Osteoblast (primary cell): Measurements from ENCODE around the gene MPRIP. TPM values are rescaled to one million over a fixed set of nuclear protein-coding genes. Genes with fewer than 3 reads are reported as not detected.

ENCODE experiments used
- DNase-seq: peaks from one replicate; pipeline ENCODE4 v3.0.0; 2011; ENCODE audit warnings: low spot score, mixed read lengths; ENCODE audit not compliant: insufficient read length; ENCODE audit errors: missing footprints
- H2AFZ ChIP-seq: 2 replicates; pipeline ENCODE4 v1.6.0; 2011; ENCODE audit warnings: mild to moderate bottlenecking, low read length
- H3K27ac ChIP-seq: 2 replicates; pipeline ENCODE4 v1.5.1; 2011; ENCODE audit warnings: mild to moderate bottlenecking, low read depth, low read length, moderate library complexity
- H3K27me3 ChIP-seq: 2 replicates; pipeline ENCODE4 v1.6.0; 2012; ENCODE audit warnings: mild to moderate bottlenecking, control low read depth, inconsistent platforms, low read length, moderate library complexity; ENCODE audit not compliant: insufficient read depth
- H3K36me3 ChIP-seq: 2 replicates; pipeline ENCODE4 v1.5.1; 2011; ENCODE audit warnings: mild to moderate bottlenecking, low read length, control low read depth, moderate library complexity; ENCODE audit not compliant: insufficient read depth
- H3K4me1 ChIP-seq: 2 replicates; pipeline ENCODE4 v1.5.1; 2011; ENCODE audit warnings: mild to moderate bottlenecking, low read length, control low read depth, moderate library complexity; ENCODE audit not compliant: insufficient read depth
- H3K4me2 ChIP-seq: 2 replicates; pipeline ENCODE4 v1.6.0; 2011; ENCODE audit warnings: mild to moderate bottlenecking, low read length; ENCODE audit not compliant: insufficient read depth
- H3K4me3 ChIP-seq: fragments of 200-600 bp; sonication (generic); 3 replicates; pipeline ENCODE4 v1.5.1; 2012; ENCODE audit warnings: mild to moderate bottlenecking, low read length, inconsistent platforms; ENCODE audit not compliant: insufficient read depth
- H3K79me2 ChIP-seq: 2 replicates; pipeline ENCODE4 v1.6.0; 2012; ENCODE audit warnings: mild to moderate bottlenecking, low read length, control low read depth, inconsistent platforms; ENCODE audit not compliant: insufficient read depth
- H3K9me3 ChIP-seq: 2 replicates; pipeline ENCODE4 v1.5.1; 2011; ENCODE audit warnings: low read depth, low read length, control low read depth
- H4K20me1 ChIP-seq: 2 replicates; pipeline ENCODE4 v1.6.0; 2012; ENCODE audit warnings: mild to moderate bottlenecking, low read length, control low read depth; ENCODE audit not compliant: insufficient read depth
- small RNA-seq: library from RNA; depleted of rRNA; stranded (forward); fragments of <200 nt; gene quantifications from one replicate; pipeline ENCODE3, GENCODE V24; 2012
- total RNA-seq: library from RNA; depleted of rRNA; stranded (reverse); fragments of >200 nt; gene quantifications from 2 replicates; pipeline ENCODE4 v1.2.3, GENCODE V29; 2012
- TF ChIP-seq, protein P1 (sequence below): IDR thresholded peaks from 2 replicates; pipeline ENCODE4 v1.5.1; 2011; ENCODE audit warnings: mild to moderate bottlenecking, low read depth, low read length, moderate library complexity; ENCODE audit errors: extremely low read depth

MPRIP gene
- total RNA-seq, 1 donor, result 149 TPM

GRCh38 chr17:17239832-17240231 is 197.6 kb downstream of the MPRIP start:
- Histone ChIP-seq H3K27ac (no peak overlapping the region), H3K36me3 (no peaks in the 10 kb centered on the region), H3K4me3 (no peak overlapping the region), H3K4me1 (peaks cover 17% of the 10 kb centered on the region), H3K9me3 (no peaks in the 10 kb centered on the region), H3K4me2 (no peak overlapping the region), H3K27me3 (no peaks in the 10 kb centered on the region), H3K79me2 (peaks cover 24% of the 10 kb centered on the region), H2AFZ (no peak overlapping the region), H4K20me1 (peaks cover 10% of the 10 kb centered on the region)
- TF ChIP-seq, protein P1, sequence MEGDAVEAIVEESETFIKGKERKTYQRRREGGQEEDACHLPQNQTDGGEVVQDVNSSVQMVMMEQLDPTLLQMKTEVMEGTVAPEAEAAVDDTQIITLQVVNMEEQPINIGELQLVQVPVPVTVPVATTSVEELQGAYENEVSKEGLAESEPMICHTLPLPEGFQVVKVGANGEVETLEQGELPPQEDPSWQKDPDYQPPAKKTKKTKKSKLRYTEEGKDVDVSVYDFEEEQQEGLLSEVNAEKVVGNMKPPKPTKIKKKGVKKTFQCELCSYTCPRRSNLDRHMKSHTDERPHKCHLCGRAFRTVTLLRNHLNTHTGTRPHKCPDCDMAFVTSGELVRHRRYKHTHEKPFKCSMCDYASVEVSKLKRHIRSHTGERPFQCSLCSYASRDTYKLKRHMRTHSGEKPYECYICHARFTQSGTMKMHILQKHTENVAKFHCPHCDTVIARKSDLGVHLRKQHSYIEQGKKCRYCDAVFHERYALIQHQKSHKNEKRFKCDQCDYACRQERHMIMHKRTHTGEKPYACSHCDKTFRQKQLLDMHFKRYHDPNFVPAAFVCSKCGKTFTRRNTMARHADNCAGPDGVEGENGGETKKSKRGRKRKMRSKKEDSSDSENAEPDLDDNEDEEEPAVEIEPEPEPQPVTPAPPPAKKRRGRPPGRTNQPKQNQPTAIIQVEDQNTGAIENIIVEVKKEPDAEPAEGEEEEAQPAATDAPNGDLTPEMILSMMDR, result no peak
- no peak for DNase-seq

DNA sequence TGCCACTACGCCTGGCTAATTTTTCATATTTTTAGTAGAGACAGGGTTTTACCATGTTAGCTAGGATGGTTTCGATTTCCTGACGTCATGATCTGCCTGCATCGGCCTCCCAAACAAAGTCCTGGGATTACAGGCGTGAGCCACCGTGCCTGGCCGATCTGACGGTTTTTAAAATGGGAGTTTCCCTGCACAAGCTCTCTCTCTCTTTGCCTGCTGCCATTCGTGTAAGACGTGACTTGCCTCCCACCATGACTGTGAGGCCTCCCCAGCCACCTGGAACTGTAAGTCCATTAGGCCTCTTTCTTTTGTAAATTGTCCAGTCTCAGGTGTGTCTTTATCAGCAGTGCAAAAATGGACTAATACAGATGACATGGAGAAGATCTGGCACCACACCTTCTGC is 199.4 kb downstream of the MPRIP start:
- Histone ChIP-seq H3K4me1 (peaks cover 3% of the 10 kb centered on the region), H3K4me3 (no peak overlapping the region), H3K27me3 (no peaks in the 10 kb centered on the region), H3K36me3 (peaks cover 4% of the 10 kb centered on the region), H3K27ac (no peak overlapping the region), H4K20me1 (no peaks in the 10 kb centered on the region), H2AFZ (no peak overlapping the region), H3K9me3 (no peaks in the 10 kb centered on the region), H3K79me2 (peaks cover 6% of the 10 kb centered on the region), H3K4me2 (no peak overlapping the region)
- TF ChIP-seq, protein P1, result no peak
- DNase-seq, result no peak

DNA sequence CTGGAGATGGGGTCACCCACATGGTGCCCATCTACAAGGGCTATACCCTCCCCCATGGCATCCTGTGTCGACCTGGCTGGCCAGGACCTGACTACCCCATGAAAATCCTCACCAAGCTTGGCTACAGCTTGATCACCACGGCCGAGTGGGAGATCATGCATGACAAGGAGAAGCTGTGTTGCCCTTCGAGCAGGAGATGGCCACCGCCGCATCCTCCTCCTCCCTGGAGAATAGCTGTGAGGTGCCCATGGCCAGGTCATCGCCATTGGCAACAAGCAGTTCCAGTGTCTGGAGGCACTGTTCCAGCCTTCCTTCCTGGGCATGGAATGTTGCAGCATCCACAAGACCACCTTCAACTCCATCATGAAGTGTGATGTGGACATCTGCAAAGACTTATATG is 200.0 kb downstream of the MPRIP start:
- H3K4me2 ChIP-seq, result no peak overlapping the region
- H2AFZ ChIP-seq, result no peak overlapping the region
- TF ChIP-seq, protein P1, result no peak
- H4K20me1 ChIP-seq, result no peaks in the 10 kb centered on the region
- DNase-seq, result peak; percentile 58
- H3K27me3 ChIP-seq, result no peaks in the 10 kb centered on the region
- no peaks in the 10 kb centered on the region for H3K9me3 ChIP-seq
- no peaks in the 10 kb centered on the region for H3K79me2 ChIP-seq
- H3K4me3 ChIP-seq, result no peak overlapping the region
- peaks cover 10% of the 10 kb centered on the region for H3K36me3 ChIP-seq
- H3K4me1 ChIP-seq, result peaks cover 3% of the 10 kb centered on the region
- no peak overlapping the region for H3K27ac ChIP-seq

Small RNA genes lying within 50 kb of the gene (small RNA-seq; reads per million reads assigned to genes)
- gene RNU6-767P, result not detected

Other genes starting within 250 kb of the MPRIP start
- gene TNFRSF13B, start 70.3 kb upstream of the MPRIP start, total RNA-seq, result not detected in 2 replicates
- gene PLD6, start 163.9 kb downstream of the MPRIP start, total RNA-seq, result 1.4 and 2.7 TPM in 2 replicates
- 104 and 174 TPM in 2 replicates for gene FLCN, start 194.7 kb downstream of the MPRIP start, total RNA-seq
- gene COPS3, start 238.8 kb downstream of the MPRIP start, total RNA-seq, result 76.0 and 78.5 TPM in 2 replicates